GM12865 (cell line): ENCODE results near the gene PKMYT1.

Source experiments
- DNase-seq: peaks from one replicate; pipeline ENCODE4 v3.0.0; 2010; ENCODE audit warnings: low read depth
- H3K4me3 ChIP-seq: 2 replicates; pipeline ENCODE4 v1.5.1; 2011; ENCODE audit warnings: mild to moderate bottlenecking, low read depth, low read length, control low read depth
- CTCF ChIP-seq: IDR thresholded peaks from 2 replicates; pipeline ENCODE4 v1.5.1; 2011; ENCODE audit warnings: low read length, control low read depth, low read depth, inconsistent platforms; ENCODE audit not compliant: insufficient read depth; ENCODE audit errors: missing control alignments

Gene PKMYT1

GRCh38 chr16:2980227-2981176 is at the start of gene PKMYT1:
Gene PKMYT1 (minus strand): TSS chr16:2980446. CDS start chr16:2979657, 789 bp downstream.
- peak within 1 kb of the TSS; percentile 97 for H3K4me3 ChIP-seq
- TF ChIP-seq CTCF: no peak
- DNase-seq: peak; percentile 94

- no peak for TF ChIP-seq CTCF
- no peak for DNase-seq
- peak overlapping the region; percentile 26 for H3K4me3 ChIP-seq
Observed at GRCh38 chr16:3029491-3030221, 49.4 kb upstream of the PKMYT1 start.

GRCh38 chr16:3028716-3029319 is 48.6 kb upstream of the PKMYT1 start:
- TF ChIP-seq CTCF: no peak
- DNase-seq: no peak
- peak overlapping the region; percentile 26 for H3K4me3 ChIP-seq

- TF ChIP-seq CTCF: peak; percentile 83
- no peak overlapping the region for H3K4me3 ChIP-seq
- DNase-seq: peak; percentile 91
Observed at GRCh38 chr16:3027983-3028715, 47.9 kb upstream of the PKMYT1 start.

- no peak overlapping the region for H3K4me3 ChIP-seq
- DNase-seq: no peak
- TF ChIP-seq CTCF: no peak
Observed at GRCh38 chr16:3027489-3027795, 47.2 kb upstream of the PKMYT1 start.
